RPMI7951 (cell line): ENCODE results near the gene SPECC1L. TPM values are rescaled to one million over a fixed set of nuclear protein-coding genes. Genes with fewer than 3 reads are reported as not detected.
A peak's percentile ranks its signal among the peaks of the same experiment; 100 is the strongest.

Source experiments
- DNase-seq: peaks from one replicate; pipeline ENCODE4 v3.0.0-alpha.2; 2012; ENCODE audit warnings: low read depth
- total RNA-seq: library from RNA; depleted of rRNA; stranded (reverse); fragments of >200 nt; shearing (Covaris generic); gene quantifications from 2 replicates; pipeline ENCODE4 v1.2.3, GENCODE V29; 2014

Gene SPECC1L
- total RNA-seq, 1 experiment from 2014 or later, result 12.6 TPM

- no peak for DNase-seq
These were observed 91.5 kb downstream of the SPECC1L start for GRCh38 chr22:24361976-24362646.

- no peak for DNase-seq
These were observed 92.6 kb downstream of the SPECC1L start for GRCh38 chr22:24363243-24363642.

GRCh38 chr22:24366701-24367100 lies 96.1 kb downstream of the SPECC1L start:
- DNase-seq, result no peak

- no peak for DNase-seq
These were observed 97.2 kb downstream of the SPECC1L start for GRCh38 chr22:24367841-24368240.

- no peak for DNase-seq
These were observed 99.8 kb downstream of the SPECC1L start for GRCh38 chr22:24370401-24370800.

GRCh38 chr22:24376002-24376401 lies 105.4 kb downstream of the SPECC1L start:
- DNase-seq, result no peak

GRCh38 chr22:24376586-24376985 lies 106.0 kb downstream of the SPECC1L start:
- DNase-seq, result no peak

- no peak for DNase-seq
These were observed 108.9 kb downstream of the SPECC1L start for GRCh38 chr22:24379536-24379935.

GRCh38 chr22:24380220-24380904 lies 109.7 kb downstream of the SPECC1L start:
- DNase-seq, result no peak

GRCh38 chr22:24380905-24381230 lies 110.2 kb downstream of the SPECC1L start:
- DNase-seq, result no peak

- no peak for DNase-seq
These were observed 112.4 kb downstream of the SPECC1L start for GRCh38 chr22:24383061-24383460.

- no peak for DNase-seq
These were observed 113.5 kb downstream of the SPECC1L start for GRCh38 chr22:24384131-24384530.

- DNase-seq, result no peak
These were observed 116.4 kb downstream of the SPECC1L start for GRCh38 chr22:24386937-24387471.

- no peak for DNase-seq
These were observed 119.0 kb downstream of the SPECC1L start for GRCh38 chr22:24389680-24390079.

- DNase-seq, result no peak
These were observed 119.5 kb downstream of the SPECC1L start for GRCh38 chr22:24390156-24390555.

GRCh38 chr22:24390576-24390975 lies 119.9 kb downstream of the SPECC1L start:
- no peak for DNase-seq

GRCh38 chr22:24391836-24392217 lies 121.2 kb downstream of the SPECC1L start:
- peak; percentile 56 for DNase-seq

GRCh38 chr22:24392218-24392931 lies 121.7 kb downstream of the SPECC1L start:
- DNase-seq, result no peak

- DNase-seq, result no peak
These were observed 122.5 kb downstream of the SPECC1L start for GRCh38 chr22:24393012-24393559.

- DNase-seq, result no peak
These were observed 123.2 kb downstream of the SPECC1L start for GRCh38 chr22:24393848-24394247.

- DNase-seq, result no peak
These were observed 123.6 kb downstream of the SPECC1L start for GRCh38 chr22:24394254-24394653.

GRCh38 chr22:24398409-24398808 lies 127.8 kb downstream of the SPECC1L start:
- DNase-seq, result peak; percentile 14
